Esophagus squamous epithelium (tissue), 4 donors: ENCODE data around the gene CFAP77.
A peak's percentile ranks its signal among the peaks of the same experiment; 100 is the strongest.

Source experiments
- POLR2A ChIP-seq, 4 donors: fragments of 450-650 bp; IDR thresholded peaks; one replicate each; pipeline ENCODE4 v1.6.1; 2017; ENCODE audit warnings: antibody characterized with exemption in 4 of 4, mild to moderate bottlenecking in 4 of 4, moderate library complexity in 3 of 4
- TF ChIP-seq, protein P1 (sequence below), 6 experiments: fragments of 450-650 bp in 4 of 6; fragments of 200-600 bp in 2 of 6; sonication (generic) in 2 of 6; IDR thresholded peaks; one replicate each; pipeline ENCODE4 v1.5.1; 2016 to 2019; ENCODE audit warnings: antibody characterized with exemption in 6 of 6, mild to moderate bottlenecking in 4 of 6, moderate library complexity in 4 of 6

- TF ChIP-seq, protein P1, sequence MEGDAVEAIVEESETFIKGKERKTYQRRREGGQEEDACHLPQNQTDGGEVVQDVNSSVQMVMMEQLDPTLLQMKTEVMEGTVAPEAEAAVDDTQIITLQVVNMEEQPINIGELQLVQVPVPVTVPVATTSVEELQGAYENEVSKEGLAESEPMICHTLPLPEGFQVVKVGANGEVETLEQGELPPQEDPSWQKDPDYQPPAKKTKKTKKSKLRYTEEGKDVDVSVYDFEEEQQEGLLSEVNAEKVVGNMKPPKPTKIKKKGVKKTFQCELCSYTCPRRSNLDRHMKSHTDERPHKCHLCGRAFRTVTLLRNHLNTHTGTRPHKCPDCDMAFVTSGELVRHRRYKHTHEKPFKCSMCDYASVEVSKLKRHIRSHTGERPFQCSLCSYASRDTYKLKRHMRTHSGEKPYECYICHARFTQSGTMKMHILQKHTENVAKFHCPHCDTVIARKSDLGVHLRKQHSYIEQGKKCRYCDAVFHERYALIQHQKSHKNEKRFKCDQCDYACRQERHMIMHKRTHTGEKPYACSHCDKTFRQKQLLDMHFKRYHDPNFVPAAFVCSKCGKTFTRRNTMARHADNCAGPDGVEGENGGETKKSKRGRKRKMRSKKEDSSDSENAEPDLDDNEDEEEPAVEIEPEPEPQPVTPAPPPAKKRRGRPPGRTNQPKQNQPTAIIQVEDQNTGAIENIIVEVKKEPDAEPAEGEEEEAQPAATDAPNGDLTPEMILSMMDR (IDR thresholded peaks at IDR 0.05) = peak; percentile 40 to 75 (median 55)
- no peak for TF ChIP-seq POLR2A (IDR thresholded peaks at IDR 0.05)
Observed at GRCh38 chr9:132411091-132411508, 1.1 kb downstream of the CFAP77 start.
